Activated naive CD8-positive, alpha-beta T cell treated with anti-CD3 and anti-CD28 coated beads, Interleukin-2, amount 10 ng/mL, durations not matched to agents 7 days and 5 days (primary cell): ENCODE measurements around the gene RAB11FIP4. TPM values are rescaled to one million over a fixed set of nuclear protein-coding genes. Genes with fewer than 3 reads are reported as not detected.

Source experiments
- ATAC-seq: fragments of 150-1000 bp; cut with Tn5 transposase; one replicate; pipeline ENCODE4 v1.10.0; 2021; ENCODE audit warnings: low read depth, moderate library complexity
- POLR2A ChIA-PET: fragments of 350-600 bp; sonication (Branson Sonifier 250); formaldehyde crosslinking; loops from one replicate; lab custom pipeline; 2021; ENCODE audit warnings: antibody characterized with exemption; lab: Charles Lee
- DNase-seq: peaks from one replicate; pipeline ENCODE4 v3.0.0; 2021
- H3K27ac Mint-ChIP-seq: one replicate; pipeline ENCODE4 v1.8.0; 2022; ENCODE audit warnings: mild to moderate bottlenecking, mixed read lengths
- H3K27me3 Mint-ChIP-seq: one replicate; pipeline ENCODE4 v1.8.0; 2022; ENCODE audit warnings: mild to moderate bottlenecking, moderate library complexity, mixed read lengths
- H3K36me3 Mint-ChIP-seq: one replicate; pipeline ENCODE4 v1.8.0; 2021; ENCODE audit warnings: mild to moderate bottlenecking, mixed read lengths
- H3K4me1 Mint-ChIP-seq: one replicate; pipeline ENCODE4 v1.8.0; 2021; ENCODE audit warnings: mixed read lengths
- H3K4me3 Mint-ChIP-seq: one replicate; pipeline ENCODE4 v1.8.0; 2022; ENCODE audit warnings: mild to moderate bottlenecking, moderate library complexity, mixed read lengths
- H3K9me3 Mint-ChIP-seq: one replicate; pipeline ENCODE4 v1.8.0; 2021; ENCODE audit warnings: mixed read lengths
- total RNA-seq, 2 experiments: library from RNA; stranded (reverse); gene quantifications; one replicate each; pipeline ENCODE4 v1.2.3, GENCODE V29; 2021

RAB11FIP4 gene
- total RNA-seq, 2 experiments from 2014 or later = 38.5 to 42.0 TPM

DNA sequence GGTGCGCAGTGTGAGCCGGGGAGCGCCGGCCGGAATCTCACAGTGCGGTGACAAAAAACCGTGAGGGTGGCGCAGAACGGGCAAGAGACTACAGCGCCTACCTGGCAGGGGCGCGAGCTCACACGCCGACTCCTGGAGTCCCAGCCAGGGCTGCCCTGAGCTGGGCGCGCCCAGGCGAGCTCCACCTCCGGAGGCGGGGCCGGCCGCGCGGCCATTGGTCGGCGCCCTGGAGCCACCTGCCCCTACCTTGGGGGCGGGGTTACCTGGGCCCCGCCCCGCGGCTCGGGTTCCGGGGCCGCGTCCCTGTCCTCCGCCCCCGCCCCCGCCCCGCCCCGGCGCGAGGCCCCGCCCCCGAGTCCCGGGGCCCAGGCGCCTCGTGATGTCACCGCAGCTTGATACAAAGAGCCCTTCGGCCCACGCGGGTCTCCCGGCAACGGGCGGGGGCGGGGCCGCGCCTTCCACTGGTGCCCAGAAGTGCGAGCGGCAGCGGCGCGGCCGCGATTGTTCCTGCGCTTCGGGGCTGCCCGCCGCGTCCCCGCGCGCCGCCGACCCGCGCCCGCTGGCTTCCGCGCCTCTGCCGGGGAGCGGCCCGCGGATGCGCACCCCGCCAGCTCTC lies 96.3 kb downstream of the RAB11FIP4 start:
- Mint-ChIP-seq H3K4me3 (peak overlapping the region; percentile 85), H3K27me3 (no peaks in the 10 kb centered on the region), H3K9me3 (no peaks in the 10 kb centered on the region), H3K36me3 (peaks cover 2% of the 10 kb centered on the region), H3K4me1 (peaks cover 45% of the 10 kb centered on the region), H3K27ac (peak overlapping the region; percentile 71)
- ATAC-seq (peak; percentile 91), DNase-seq (peak; percentile 90)
- POLR2A ChIA-PET = interaction anchor here (0.8 to 11.1 kb wide), 12 partner anchors 9 to 174 kb away, joined by 3 to 208 read pairs (median 4); partner anchors contain the start of gene EVI2B

DNA sequence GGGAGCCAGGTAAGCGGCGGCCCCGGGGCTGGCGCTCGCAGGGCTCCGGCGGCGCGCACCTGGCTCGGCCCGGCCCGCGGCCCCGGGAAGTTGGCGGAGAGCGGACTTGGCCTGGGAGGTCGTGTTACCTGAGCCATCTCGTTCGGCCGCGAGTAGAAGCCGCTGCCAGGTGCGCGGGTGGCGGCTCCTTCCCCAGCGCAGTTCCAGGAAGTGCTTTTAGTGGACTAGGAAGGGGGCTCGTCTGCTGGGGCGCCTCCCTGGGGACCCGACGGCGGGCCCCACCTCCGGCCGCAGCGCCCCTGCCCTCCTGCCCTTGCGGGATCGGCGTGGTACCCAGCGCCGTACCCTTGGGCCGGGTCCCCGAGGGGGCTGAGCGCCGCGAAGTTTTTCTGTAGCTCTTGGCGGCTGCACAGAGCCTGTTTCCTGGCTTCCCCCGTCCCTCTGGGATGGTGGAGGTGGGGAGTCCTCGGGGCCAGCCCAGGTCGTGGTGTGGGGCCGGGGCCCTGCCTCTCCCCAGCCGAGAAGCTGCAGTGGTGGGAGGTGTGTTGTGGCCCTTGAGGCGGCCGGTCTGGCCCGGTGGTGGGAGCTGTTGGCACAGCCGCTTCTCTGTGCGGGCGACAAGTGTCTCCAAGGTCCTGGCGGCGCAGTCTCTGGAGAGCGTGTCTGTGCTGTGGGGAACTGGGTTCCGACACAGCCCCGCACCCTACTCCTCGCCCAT lies 96.9 kb downstream of the RAB11FIP4 start:
- no peaks in the 10 kb centered on the region for H3K27me3 Mint-ChIP-seq
- DNase-seq (peak; percentile 66), ATAC-seq (peak; percentile 16)
- no peaks in the 10 kb centered on the region for H3K9me3 Mint-ChIP-seq
- peak overlapping the region; percentile 92 for H3K4me3 Mint-ChIP-seq
- peaks cover 2% of the 10 kb centered on the region for H3K36me3 Mint-ChIP-seq
- H3K4me1 Mint-ChIP-seq = peaks cover 51% of the 10 kb centered on the region
- H3K27ac Mint-ChIP-seq = peak overlapping the region; percentile 83
- POLR2A ChIA-PET = interaction anchor here (0.8 to 11.1 kb wide), 12 partner anchors 9 to 175 kb away, joined by 3 to 208 read pairs (median 4); partner anchors contain the start of gene EVI2B

GRCh38 chr17:31488982-31489294 lies 97.5 kb downstream of the RAB11FIP4 start:
- Mint-ChIP-seq H3K9me3 (no peaks in the 10 kb centered on the region), H3K4me3 (peak overlapping the region; percentile 92), H3K4me1 (peaks cover 57% of the 10 kb centered on the region), H3K36me3 (peaks cover 2% of the 10 kb centered on the region), H3K27ac (peak overlapping the region; percentile 83), H3K27me3 (no peaks in the 10 kb centered on the region)
- DNase-seq = no peak
- POLR2A ChIA-PET = interaction anchor here (1.2 to 11.1 kb wide), 5 partner anchors 9 to 175 kb away, joined by 4 to 208 read pairs (median 7); partner anchors contain the start of gene EVI2B
- no peak for ATAC-seq

- no peaks in the 10 kb centered on the region for H3K9me3 Mint-ChIP-seq
- H3K27ac Mint-ChIP-seq = peak overlapping the region; percentile 83
- H3K27me3 Mint-ChIP-seq = no peaks in the 10 kb centered on the region
- ATAC-seq = no peak
- peak overlapping the region; percentile 92 for H3K4me3 Mint-ChIP-seq
- peaks cover 2% of the 10 kb centered on the region for H3K36me3 Mint-ChIP-seq
- POLR2A ChIA-PET = interaction anchor here (1.2 to 11.1 kb wide), 5 partner anchors 9 to 176 kb away, joined by 4 to 208 read pairs (median 7); partner anchors contain the start of gene EVI2B
- DNase-seq = no peak
- H3K4me1 Mint-ChIP-seq = peaks cover 61% of the 10 kb centered on the region
Observed at GRCh38 chr17:31489295-31490018, 98.0 kb downstream of the RAB11FIP4 start.

- H3K27ac Mint-ChIP-seq = peak overlapping the region; percentile 83
- H3K4me3 Mint-ChIP-seq = peak overlapping the region; percentile 92
Observed at GRCh38 chr17:31490019-31490650, 98.7 kb downstream of the RAB11FIP4 start.

DNA sequence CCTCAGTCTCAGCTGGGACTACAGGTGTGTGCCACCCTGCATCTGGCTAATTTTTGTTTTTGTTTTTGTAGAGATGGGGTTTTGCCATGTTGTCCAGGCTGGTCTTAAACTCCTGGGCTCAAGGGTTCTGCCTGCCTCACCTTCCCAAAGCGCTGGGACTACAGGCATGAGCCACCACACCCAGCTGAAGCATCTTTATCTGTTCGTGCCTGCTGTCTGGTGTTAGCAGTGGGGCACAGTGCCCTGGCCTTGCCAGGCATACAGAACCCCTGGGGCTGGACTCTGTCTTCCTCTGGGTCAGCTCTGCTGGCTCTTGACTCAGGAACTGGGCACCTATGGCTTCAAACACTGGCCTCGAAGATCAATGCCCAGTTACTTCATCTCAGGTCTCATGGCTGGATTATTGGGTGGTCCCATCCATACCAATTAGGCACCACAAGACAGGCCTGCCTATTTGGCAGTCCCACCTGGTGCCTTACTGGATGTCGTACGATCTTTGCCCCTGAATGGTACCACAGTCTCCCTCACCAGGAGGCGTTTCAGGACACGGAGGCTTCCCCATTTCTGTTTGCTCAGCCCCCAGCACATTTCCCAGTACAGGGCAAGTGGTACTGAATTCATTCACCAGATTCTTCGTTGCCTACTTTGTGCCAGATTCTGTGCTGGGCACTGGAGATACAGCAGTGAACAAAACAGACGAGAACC lies 99.3 kb downstream of the RAB11FIP4 start:
- peaks cover 2% of the 10 kb centered on the region for H3K36me3 Mint-ChIP-seq
- no peaks in the 10 kb centered on the region for H3K9me3 Mint-ChIP-seq
- H3K4me3 Mint-ChIP-seq = peak overlapping the region; percentile 92
- peak overlapping the region; percentile 97 for H3K27ac Mint-ChIP-seq
- peaks cover 70% of the 10 kb centered on the region for H3K4me1 Mint-ChIP-seq
- DNase-seq (no peak), ATAC-seq (no peak)
- POLR2A ChIA-PET = interaction anchor here (0.8 to 11.1 kb wide), 4 partner anchors 9 to 27 kb away, joined by 3 to 208 read pairs (median 4); no protein-coding TSS in a partner anchor
- H3K27me3 Mint-ChIP-seq = no peaks in the 10 kb centered on the region

More at GRCh38 chr17:31490019-31490650, 98.7 kb downstream of the RAB11FIP4 start:
- POLR2A ChIA-PET = interaction anchor here (0.8 to 11.1 kb wide), 2 partner anchors 9 to 20 kb away, joined by 3 to 208 read pairs; no protein-coding TSS in a partner anchor
- no peak for DNase-seq
- Mint-ChIP-seq H3K36me3 (peaks cover 2% of the 10 kb centered on the region), H3K27me3 (no peaks in the 10 kb centered on the region), H3K9me3 (no peaks in the 10 kb centered on the region), H3K4me1 (peaks cover 67% of the 10 kb centered on the region)
- no peak for ATAC-seq

DNA sequence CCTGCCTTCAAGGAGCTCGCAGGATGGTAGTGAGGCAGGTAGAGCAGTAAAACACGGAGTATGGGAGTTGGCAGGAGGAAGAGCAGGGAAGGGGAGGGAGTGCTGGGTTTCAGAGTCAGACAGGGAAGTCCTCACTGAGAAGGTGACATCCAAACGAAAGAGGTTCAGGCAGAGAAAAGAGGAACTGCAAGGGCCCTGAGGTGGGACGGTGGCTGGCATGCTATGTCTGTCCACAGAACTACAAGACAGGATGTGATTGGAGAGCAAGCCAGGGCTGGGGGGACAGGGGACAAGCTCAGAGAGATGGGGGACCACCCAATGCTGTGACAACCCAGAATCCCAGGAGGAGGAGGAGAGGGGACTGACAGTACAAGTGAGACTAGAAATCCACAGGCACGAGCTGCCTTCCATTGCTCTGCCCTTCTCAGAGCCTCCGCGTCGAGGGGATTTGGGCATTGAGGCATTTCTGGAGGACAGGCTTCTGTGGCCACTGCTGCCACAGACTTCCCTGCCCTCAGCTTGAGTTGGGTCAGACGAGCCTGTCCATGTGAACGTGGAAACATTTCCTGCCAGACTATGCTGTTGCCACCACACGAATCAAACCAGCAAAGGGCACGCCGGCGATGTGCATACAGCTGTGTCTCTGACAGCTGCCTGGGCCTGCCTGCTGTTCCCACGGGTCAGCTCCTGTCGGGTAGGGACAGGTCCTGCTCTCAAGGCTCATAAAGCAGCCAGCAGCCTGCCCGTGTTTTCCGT lies 100.1 kb downstream of the RAB11FIP4 start:
- DNase-seq (no peak), ATAC-seq (no peak)
- Mint-ChIP-seq H3K9me3 (no peaks in the 10 kb centered on the region), H3K27ac (peak overlapping the region; percentile 97), H3K27me3 (no peaks in the 10 kb centered on the region), H3K36me3 (peaks cover 2% of the 10 kb centered on the region), H3K4me1 (peaks cover 73% of the 10 kb centered on the region), H3K4me3 (peak overlapping the region; percentile 45)
- POLR2A ChIA-PET = interaction anchor here (0.8 to 11.1 kb wide), 5 partner anchors 8 to 26 kb away, joined by 3 to 208 read pairs (median 4); no protein-coding TSS in a partner anchor

- Mint-ChIP-seq H3K4me3 (peak overlapping the region; percentile 45), H3K27me3 (no peaks in the 10 kb centered on the region), H3K27ac (peak overlapping the region; percentile 97), H3K9me3 (no peaks in the 10 kb centered on the region), H3K36me3 (peaks cover 2% of the 10 kb centered on the region), H3K4me1 (peaks cover 69% of the 10 kb centered on the region)
- POLR2A ChIA-PET = interaction anchor here (1.0 to 11.1 kb wide), 4 partner anchors 10 to 25 kb away, joined by 3 to 208 read pairs (median 10); no protein-coding TSS in a partner anchor
- ATAC-seq = no peak
- DNase-seq = no peak
Observed at GRCh38 chr17:31492206-31492605, 100.7 kb downstream of the RAB11FIP4 start.

DNA sequence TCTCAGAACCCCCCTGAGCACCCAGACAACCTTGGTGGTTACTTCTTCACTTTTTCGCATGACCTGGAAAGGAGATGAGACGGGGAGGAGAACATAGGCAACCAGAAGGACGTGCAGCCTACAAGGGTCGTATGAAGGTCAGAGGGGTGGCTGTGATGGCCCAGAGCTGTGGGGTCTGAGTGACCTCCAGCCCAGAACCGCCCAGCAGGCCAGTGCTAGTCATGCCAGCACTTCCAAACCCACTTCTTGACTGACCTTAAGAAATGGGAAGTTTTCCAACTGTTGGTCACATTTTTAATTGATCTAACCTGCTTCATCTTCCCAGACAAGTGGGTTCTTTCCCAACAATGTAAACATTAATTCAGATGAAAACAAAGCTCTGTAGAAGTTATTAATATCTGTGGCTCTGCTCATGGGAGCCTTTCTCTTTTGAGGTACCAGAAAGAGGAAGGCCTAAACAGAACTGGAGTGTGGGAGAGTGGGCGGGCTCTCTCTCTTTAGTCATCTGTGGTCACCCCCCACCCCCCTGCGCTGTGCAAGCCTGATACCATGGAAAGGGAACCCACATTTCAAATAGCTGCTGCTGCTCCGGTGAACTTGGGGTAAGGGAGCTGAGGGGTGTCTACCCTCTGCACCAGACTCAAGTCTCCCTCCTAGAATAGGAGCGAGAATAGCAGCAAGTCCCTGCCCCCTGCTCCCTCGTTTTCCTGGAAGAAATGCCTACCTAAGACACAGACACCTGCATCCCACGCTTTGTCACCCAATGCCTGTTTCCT lies 101.6 kb downstream of the RAB11FIP4 start:
- Mint-ChIP-seq H3K9me3 (no peaks in the 10 kb centered on the region), H3K36me3 (peaks cover 2% of the 10 kb centered on the region), H3K4me1 (peaks cover 69% of the 10 kb centered on the region), H3K27me3 (no peaks in the 10 kb centered on the region), H3K27ac (peak overlapping the region; percentile 97), H3K4me3 (peak overlapping the region; percentile 73)
- DNase-seq (no peak), ATAC-seq (peak; percentile 25)
- POLR2A ChIA-PET = interaction anchor here (0.6 to 11.1 kb wide), 9 partner anchors 10 to 179 kb away, joined by 3 to 208 read pairs (median 4); partner anchors contain the start of gene EVI2B

DNA sequence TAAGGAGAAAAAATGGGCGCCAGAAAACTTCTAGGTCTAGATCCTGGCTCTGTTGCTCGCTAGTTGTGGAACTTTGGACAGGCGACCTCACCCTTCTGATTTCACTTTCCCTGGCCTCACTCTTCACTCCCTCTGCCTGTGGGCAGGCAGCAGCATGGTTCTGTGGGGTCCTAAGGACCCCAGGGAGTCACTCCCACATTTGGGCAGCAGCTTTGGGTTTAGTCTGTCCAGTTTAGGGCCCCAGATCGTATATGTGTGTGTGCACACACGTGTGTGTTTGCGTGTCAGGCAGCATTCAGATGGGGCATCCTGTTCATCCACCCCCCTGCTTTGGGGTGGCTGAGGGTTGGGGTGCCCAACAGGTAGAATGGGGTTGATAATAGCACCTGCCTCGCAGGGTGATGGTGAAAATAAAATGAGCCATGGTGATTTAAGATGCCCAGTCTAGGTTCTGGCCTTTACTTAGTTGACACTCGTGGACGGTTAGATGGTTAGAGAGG lies 102.2 kb downstream of the RAB11FIP4 start:
- peaks cover 72% of the 10 kb centered on the region for H3K4me1 Mint-ChIP-seq
- no peaks in the 10 kb centered on the region for H3K9me3 Mint-ChIP-seq
- POLR2A ChIA-PET = interaction anchor here (0.6 to 11.1 kb wide), 10 partner anchors 10 to 183 kb away, joined by 3 to 208 read pairs (median 4); partner anchors contain the start of genes EVI2A and EVI2B

More for the DNA sequence above, 102.2 kb downstream of the RAB11FIP4 start:
- ATAC-seq (peak; percentile 17), DNase-seq (no peak)
- H3K27me3 Mint-ChIP-seq = no peaks in the 10 kb centered on the region
- H3K36me3 Mint-ChIP-seq = peaks cover 2% of the 10 kb centered on the region
- peak overlapping the region; percentile 97 for H3K27ac Mint-ChIP-seq
- peak overlapping the region; percentile 73 for H3K4me3 Mint-ChIP-seq
